Spleen (tissue), 11 donors: Measurements from ENCODE around the gene PTGS1. TPM values are rescaled to one million over a fixed set of nuclear protein-coding genes. Genes with fewer than 3 reads are reported as not detected.
A peak's percentile ranks its signal among the peaks of the same experiment; 100 is the strongest.
"Not testable (repeated sequence)": the region's sequence is repeated elsewhere in the genome, so short reads cannot be mapped to it uniquely, and the experiment has no call there.

ENCODE experiments used
- DNase-seq: peaks from one replicate; pipeline ENCODE4 v3.0.0-alpha.2; 2020
- H3K27ac ChIP-seq, 8 donors: fragments of 200-600 bp; sonication (generic) in 7 of 8; 1 replicate in 4 of 8; 2 replicates in 4 of 8; pipeline versions ENCODE4 v1.5.0 to v1.8.0; 2016 to 2021; ENCODE audit warnings: inconsistent platforms in 4 of 8, mild to moderate bottlenecking in 4 of 8, moderate library complexity in 1 of 8
- H3K27me3 ChIP-seq, 7 donors: fragments of 200-600 bp; sonication (generic) in 6 of 7; replicated peaks in 1 of 7; 1 replicate in 4 of 7; 2 replicates in 3 of 7; pipeline versions ENCODE4 v1.5.0 to v1.8.0; 2016 to 2021; ENCODE audit warnings: inconsistent platforms in 3 of 7, mild to moderate bottlenecking in 1 of 7
- H3K36me3 ChIP-seq, 6 donors: fragments of 200-600 bp; sonication (generic) in 5 of 6; 1 replicate in 4 of 6; 2 replicates in 2 of 6; pipeline versions ENCODE4 v1.5.0 to v1.8.0; 2016 to 2021; ENCODE audit warnings: inconsistent platforms in 2 of 6
- H3K4me1 ChIP-seq, 6 donors: fragments of 200-600 bp; sonication (generic) in 5 of 6; 1 replicate in 3 of 6; 2 replicates in 3 of 6; pipeline versions ENCODE4 v1.5.0 to v1.8.0; 2016 to 2021; ENCODE audit warnings: inconsistent platforms in 3 of 6
- H3K4me3 ChIP-seq, 8 donors: fragments of 200-600 bp; sonication (generic) in 7 of 8; 1 replicate in 4 of 8; 2 replicates in 4 of 8; pipeline versions ENCODE4 v1.5.0 to v1.8.0; 2016 to 2021; ENCODE audit warnings: inconsistent platforms in 4 of 8, mild to moderate bottlenecking in 4 of 8, moderate library complexity in 2 of 8
- H3K9me3 ChIP-seq, 8 donors: fragments of 200-600 bp; sonication (generic) in 7 of 8; 1 replicate in 4 of 8; 2 replicates in 4 of 8; pipeline versions ENCODE4 v1.5.0 to v1.8.0; 2016 to 2021; ENCODE audit warnings: inconsistent platforms in 4 of 8
- POLR2A ChIP-seq, 3 donors: fragments of 450-650 bp; IDR thresholded peaks; one replicate each; pipeline ENCODE4 v1.5.1; 2017; ENCODE audit warnings: antibody characterized with exemption in 3 of 3, mild to moderate bottlenecking in 1 of 3
- POLR2AphosphoS5 ChIP-seq, 3 donors: sonication (generic); formaldehyde crosslinking; IDR thresholded peaks; one replicate each; pipeline ENCODE4 v1.5.1; 2017; ENCODE audit warnings: antibody characterized with exemption in 3 of 3
- WGBS, 5 donors: extraction: QIAGEN DNeasy Blood & Tissue Kit in 3 of 5; methylation state at CpG; one replicate each; pipeline versions ENCODE4 v1.1.5 to v1.1.7; 2013 to 2018; 5-methylcytosine and 5-hydroxymethylcytosine counted together
- intact Hi-C: fragments of 100-400 bp; cut with DNase I; formaldehyde crosslinking; loops from one replicate; pipeline ENCODE4 v1.15.0; 2023; ENCODE audit warnings: low total_unique reads
- polyA plus RNA-seq, 3 donors: library from polyadenylated mRNA; stranded (reverse); fragments of 200-250 nt; gene quantifications; one replicate each; pipeline ENCODE4 v1.2.1, GENCODE V29; 2013
- total RNA-seq, 7 donors: library from RNA; depleted of rRNA in 3 of 7; stranded (reverse); fragments of >200 nt in 3 of 7; fragmentation: NEBNext Ultra II Directional in 4 of 7; extraction: Animal tissue kit (Norgen Biotek cat#: 25700) in 4 of 7; gene quantifications; one replicate each; pipeline versions ENCODE4 v1.1.0 to v1.2.1, GENCODE V29; 2016 to 2021
- TF ChIP-seq, protein P1 (sequence below), 11 experiments: fragments of 200-600 bp in 7 of 11; fragments of 450-650 bp in 4 of 11; sonication (generic) in 4 of 11; IDR thresholded peaks in 8 of 11; conservative IDR thresholded peaks in 3 of 11; 1 replicate in 7 of 11; 2 replicates in 4 of 11; pipeline versions ENCODE4 v1.4.0 to v1.8.0; 2016 to 2021; ENCODE audit warnings: antibody characterized with exemption in 11 of 11, inconsistent platforms in 4 of 11, mild to moderate bottlenecking in 1 of 11
- donor health status: healthy with polysubstance abuse.
- donor health status: DM: no; HTN: no; CAD: no; lungs with moderate emphysema.
- donor health status: DM: no; HTN: no; CAD: no.
- donor health status: Bipolar disorder and iron deficiency.
- donor health status: healthy.
- donor health status: DM: no; HTN: no; CAD: no.
- donor health status: DM: yes; HTN: yes; CAD: no.

Gene PTGS1
- total and polyA plus RNA-seq, 10 donors, result 2.8 to 18.6 (median 13.9) TPM

DNA sequence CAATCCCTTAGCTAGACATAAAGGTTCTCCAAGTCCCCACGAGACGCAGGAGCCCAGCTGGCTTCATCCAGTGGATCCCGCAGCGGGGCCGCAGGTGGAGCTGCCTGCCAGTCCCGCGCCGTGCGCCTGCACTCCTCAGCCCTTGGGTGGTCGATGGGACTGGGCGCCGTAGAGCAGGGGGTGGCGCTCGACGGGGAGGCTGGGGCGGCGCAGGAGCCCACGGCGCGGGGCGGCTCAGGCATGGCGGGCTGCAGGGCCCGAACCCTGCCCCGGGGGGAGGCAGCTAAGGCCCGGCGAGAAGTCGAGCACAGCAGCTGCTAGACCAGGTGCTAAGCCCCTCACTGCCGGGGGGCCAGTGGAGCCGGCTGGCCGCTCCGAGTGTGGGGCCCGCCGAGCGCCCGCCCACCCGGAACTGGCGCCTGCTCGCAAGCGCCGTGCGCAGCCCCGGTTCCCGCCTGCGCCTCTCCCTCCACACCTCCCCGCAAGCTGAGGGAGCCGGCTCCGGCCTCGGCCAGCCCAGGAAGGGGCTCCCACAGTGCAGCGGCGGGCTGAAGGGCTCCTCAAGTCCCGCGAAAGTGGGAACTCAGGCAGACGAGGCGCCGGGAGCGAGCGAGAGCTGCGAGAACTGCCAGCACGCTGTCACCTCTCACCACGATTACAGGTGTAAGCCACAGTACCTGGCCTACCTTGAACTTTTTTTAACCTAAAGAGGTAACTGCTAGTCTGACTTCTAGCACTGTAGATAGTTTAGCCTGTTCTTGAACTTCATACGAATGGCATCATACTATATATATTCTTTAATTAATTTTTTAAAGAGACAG is 35.5 kb downstream of the PTGS1 start:
- Histone ChIP-seq H3K27me3 (peaks cover 0 to 15% (median 0%) of the 10 kb centered on the region in 7 donors), H3K9me3 (peaks cover 0 to 4% (median 0%) of the 10 kb centered on the region in 8 donors), H3K4me3 (peak overlapping the region in 4 of 8 donors; percentile 10 to 46 (median 24)), H3K36me3 (no peaks in the 10 kb centered on the region), H3K27ac (peak overlapping the region in 1 of 8 donors; percentile 69), H3K4me1 (no peaks in the 10 kb centered on the region)
- intact Hi-C loops, result no loop called here
- 32 to 82% (median 75%) methylated on average over 40 to 61 of the region's 61 CpGs for WGBS, 5 donors
- no peak for DNase-seq
- TF ChIP-seq POLR2A (IDR thresholded peaks at IDR 0.05), result no peak
- TF ChIP-seq, protein P1, sequence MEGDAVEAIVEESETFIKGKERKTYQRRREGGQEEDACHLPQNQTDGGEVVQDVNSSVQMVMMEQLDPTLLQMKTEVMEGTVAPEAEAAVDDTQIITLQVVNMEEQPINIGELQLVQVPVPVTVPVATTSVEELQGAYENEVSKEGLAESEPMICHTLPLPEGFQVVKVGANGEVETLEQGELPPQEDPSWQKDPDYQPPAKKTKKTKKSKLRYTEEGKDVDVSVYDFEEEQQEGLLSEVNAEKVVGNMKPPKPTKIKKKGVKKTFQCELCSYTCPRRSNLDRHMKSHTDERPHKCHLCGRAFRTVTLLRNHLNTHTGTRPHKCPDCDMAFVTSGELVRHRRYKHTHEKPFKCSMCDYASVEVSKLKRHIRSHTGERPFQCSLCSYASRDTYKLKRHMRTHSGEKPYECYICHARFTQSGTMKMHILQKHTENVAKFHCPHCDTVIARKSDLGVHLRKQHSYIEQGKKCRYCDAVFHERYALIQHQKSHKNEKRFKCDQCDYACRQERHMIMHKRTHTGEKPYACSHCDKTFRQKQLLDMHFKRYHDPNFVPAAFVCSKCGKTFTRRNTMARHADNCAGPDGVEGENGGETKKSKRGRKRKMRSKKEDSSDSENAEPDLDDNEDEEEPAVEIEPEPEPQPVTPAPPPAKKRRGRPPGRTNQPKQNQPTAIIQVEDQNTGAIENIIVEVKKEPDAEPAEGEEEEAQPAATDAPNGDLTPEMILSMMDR (IDR thresholded peaks at IDR 0.05 in 8 of 11, conservative IDR thresholded peaks at IDR 0.05 in 3 of 11), result no peak
- peak in 1 of 3 donors; percentile 45 for TF ChIP-seq POLR2AphosphoS5 (IDR thresholded peaks at IDR 0.05)

DNA sequence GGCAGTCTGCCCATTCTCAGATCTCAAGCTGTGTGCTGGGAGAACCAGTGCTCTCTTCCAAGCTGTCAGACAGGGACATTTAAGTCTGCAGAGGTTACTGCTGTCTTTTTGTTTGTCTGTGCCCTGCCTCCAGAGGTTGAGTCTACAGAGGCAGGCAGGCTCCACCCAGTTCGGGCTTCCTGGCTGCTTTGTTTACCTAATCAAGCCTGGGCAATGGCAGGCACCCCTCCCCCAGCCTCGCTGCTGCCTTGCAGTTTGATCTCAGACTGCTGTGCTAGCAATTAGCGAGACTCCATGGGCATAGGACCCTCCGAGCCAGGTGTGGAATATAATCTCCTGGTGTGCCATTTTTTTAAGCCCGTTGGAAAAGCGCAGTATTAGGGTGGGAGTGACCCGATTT is 43.3 kb downstream of the PTGS1 start:
- H3K27ac ChIP-seq, H3K4me3 ChIP-seq, H3K4me1 ChIP-seq, intact Hi-C loops, H3K36me3 ChIP-seq, DNase-seq, H3K27me3 ChIP-seq: not testable (repeated sequence)
- 64 to 84% (median 78%) methylated on average over 6 to 7 of the region's 7 CpGs for WGBS, 5 donors
- peaks cover 0 to 16% (median 11%) of the 10 kb centered on the region in 8 donors for H3K9me3 ChIP-seq

DNA sequence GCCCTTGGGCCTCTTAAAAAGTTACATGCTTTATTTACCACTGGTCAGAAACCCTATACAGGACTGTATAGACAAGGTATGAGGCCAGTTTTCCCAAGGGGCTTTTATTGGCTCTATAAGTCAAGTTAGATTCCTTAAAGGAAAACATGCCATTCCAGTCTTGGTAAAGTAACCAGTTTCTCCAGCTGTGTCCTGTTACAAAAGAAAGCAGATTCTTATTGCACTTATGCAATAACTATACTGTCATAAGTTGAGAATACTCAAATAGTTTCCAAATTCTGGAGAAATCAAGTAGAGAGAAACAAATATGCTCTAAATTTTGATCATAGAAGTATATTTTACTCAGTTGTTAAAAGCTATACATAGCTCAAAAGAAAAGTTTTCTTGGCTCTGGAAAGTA is 47.2 kb downstream of the PTGS1 start:
- Histone ChIP-seq H3K9me3 (peaks cover 0 to 45% (median 34%) of the 10 kb centered on the region in 8 donors), H3K27me3 (no peaks in the 10 kb centered on the region), H3K27ac (no peak overlapping the region), H3K36me3 (no peaks in the 10 kb centered on the region), H3K4me3 (no peak overlapping the region), H3K4me1 (no peaks in the 10 kb centered on the region)
- TF ChIP-seq POLR2AphosphoS5 (IDR thresholded peaks at IDR 0.05), result no peak
- no peak for TF ChIP-seq POLR2A (IDR thresholded peaks at IDR 0.05)
- TF ChIP-seq, protein P1 (IDR thresholded peaks at IDR 0.05 in 8 of 11, conservative IDR thresholded peaks at IDR 0.05 in 3 of 11), result no peak
- intact Hi-C loops, result no loop called here
- DNase-seq, result no peak

DNA sequence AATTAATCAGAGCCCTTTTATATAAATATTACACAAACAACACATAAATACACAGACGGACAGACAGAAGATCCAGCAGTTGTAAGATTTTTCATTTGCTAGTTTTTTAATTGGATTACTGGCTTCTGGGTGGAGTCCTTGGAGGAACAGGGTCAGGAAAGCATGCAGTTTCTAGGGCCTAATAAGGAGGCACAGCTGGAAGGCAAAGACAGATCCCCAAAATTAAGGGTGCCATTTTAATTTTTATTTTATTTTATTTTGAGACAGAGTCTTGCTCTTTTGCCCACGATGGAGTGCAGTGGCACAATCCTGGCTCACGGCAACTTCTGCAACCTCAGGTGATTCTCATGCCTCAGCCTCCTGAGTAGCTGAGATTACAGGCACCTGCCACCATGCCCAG is 49.5 kb downstream of the PTGS1 start:
- Histone ChIP-seq H3K4me1 (no peaks in the 10 kb centered on the region), H3K4me3 (no peak overlapping the region), H3K27me3 (no peaks in the 10 kb centered on the region), H3K36me3 (no peaks in the 10 kb centered on the region), H3K9me3 (peaks cover 0 to 45% (median 34%) of the 10 kb centered on the region in 8 donors), H3K27ac (no peak overlapping the region)
- intact Hi-C loops, result no loop called here
- no peak for TF ChIP-seq POLR2AphosphoS5 (IDR thresholded peaks at IDR 0.05)
- no peak for TF ChIP-seq POLR2A (IDR thresholded peaks at IDR 0.05)
- TF ChIP-seq, protein P1 (IDR thresholded peaks at IDR 0.05 in 8 of 11, conservative IDR thresholded peaks at IDR 0.05 in 3 of 11), result no peak
- DNase-seq, result no peak
- 80 to 89% (median 86%) methylated on average over 3 of the region's 3 CpGs for WGBS, 5 donors
